Stimulated activated CD8-positive, alpha-beta memory T cell treated with anti-CD3 and anti-CD28 coated beads, Interleukin-7, amount 100 ng/mL, for 1 hour (primary cell): Measurements from ENCODE around the gene COMMD9.
A peak's percentile ranks its signal among the peaks of the same experiment; 100 is the strongest.
"Not testable (repeated sequence)": the region's sequence is repeated elsewhere in the genome, so short reads cannot be mapped to it uniquely, and the experiment has no call there.

Experiments used
- DNase-seq, 2 donors: peaks; one replicate each; pipeline ENCODE4 v3.0.0-alpha.2; 2020; ENCODE audit warnings: low read depth in 2 of 2

Gene COMMD9

GRCh38 chr11:36289226-36289852, at the start of gene COMMD9:
Gene COMMD9, minus strand, starts transcription at chr11:36289424. Its CDS starts 12 bp downstream, at chr11:36289412.
- DNase-seq = peak; percentile 88 to 91

GRCh38 chr11:36333897-36334296, 44.7 kb upstream of the COMMD9 start:
- no peak for DNase-seq

GRCh38 chr11:36333468-36333867, 44.2 kb upstream of the COMMD9 start:
- DNase-seq = no peak

GRCh38 chr11:36330411-36330810, 41.2 kb upstream of the COMMD9 start:
- DNase-seq = no peak

- DNase-seq = no peak
These were observed 39.9 kb upstream of the COMMD9 start for GRCh38 chr11:36328966-36329673.

- DNase-seq = no peak
These were observed 37.5 kb upstream of the COMMD9 start for GRCh38 chr11:36326524-36327419.

GRCh38 chr11:36325403-36325802, 36.2 kb upstream of the COMMD9 start:
- DNase-seq = not testable (repeated sequence)

- DNase-seq = not testable (repeated sequence)
These were observed 35.7 kb upstream of the COMMD9 start for GRCh38 chr11:36324956-36325355.

GRCh38 chr11:36317992-36318391, 28.8 kb upstream of the COMMD9 start:
- no peak for DNase-seq

GRCh38 chr11:36316049-36316448, 26.8 kb upstream of the COMMD9 start:
- DNase-seq = no peak

- DNase-seq = no peak
These were observed 25.2 kb upstream of the COMMD9 start for GRCh38 chr11:36314434-36314767.

GRCh38 chr11:36313750-36314433, 24.7 kb upstream of the COMMD9 start:
- no peak for DNase-seq

GRCh38 chr11:36312611-36313472, 23.6 kb upstream of the COMMD9 start:
- no peak for DNase-seq

- DNase-seq = no peak
These were observed 22.8 kb upstream of the COMMD9 start for GRCh38 chr11:36311926-36312595.

GRCh38 chr11:36309779-36310178, 20.6 kb upstream of the COMMD9 start:
- no peak for DNase-seq

- no peak for DNase-seq
These were observed 19.4 kb upstream of the COMMD9 start for GRCh38 chr11:36308577-36308976.

GRCh38 chr11:36306888-36307287, 17.7 kb upstream of the COMMD9 start:
- DNase-seq = no peak

GRCh38 chr11:36305047-36305446, 15.8 kb upstream of the COMMD9 start:
- no peak for DNase-seq

- no peak for DNase-seq
These were observed 15.1 kb upstream of the COMMD9 start for GRCh38 chr11:36304351-36304750.

GRCh38 chr11:36300650-36301049, 11.4 kb upstream of the COMMD9 start:
- DNase-seq = no peak
